GM18867 (cell line): ENCODE measurements around the gene MED27.
"Not testable (repeated sequence)": the region's sequence is repeated elsewhere in the genome, so short reads cannot be mapped to it uniquely, and the experiment has no call there.

Experiments
- ATAC-seq: cut with Tn5 transposase; IDR thresholded peaks from one replicate; pipeline ENCODE4 v1.9.1; 2021; ENCODE audit warnings: mild to moderate bottlenecking, moderate library complexity; ENCODE audit not compliant: unreplicated experiment

MED27 gene

GRCh38 chr9:132020272-132020671, 59.4 kb downstream of the MED27 start:
- no peak for ATAC-seq

- ATAC-seq: no peak
Measured at GRCh38 chr9:132019702-132020101, 60.0 kb downstream of the MED27 start.

- ATAC-seq: no peak
Measured at GRCh38 chr9:132018957-132019405, 60.7 kb downstream of the MED27 start.

GRCh38 chr9:132016456-132016855, 63.2 kb downstream of the MED27 start:
- ATAC-seq: no peak

GRCh38 chr9:132015866-132016265, 63.8 kb downstream of the MED27 start:
- ATAC-seq: no peak

GRCh38 chr9:132014218-132014805, 65.4 kb downstream of the MED27 start:
- no peak for ATAC-seq

GRCh38 chr9:132012704-132013357, 66.8 kb downstream of the MED27 start:
- no peak for ATAC-seq

- no peak for ATAC-seq
Measured at GRCh38 chr9:132011896-132012295, 67.8 kb downstream of the MED27 start.

- ATAC-seq: no peak
Measured at GRCh38 chr9:132011309-132011708, 68.4 kb downstream of the MED27 start.

GRCh38 chr9:132010201-132010600, 69.5 kb downstream of the MED27 start:
- ATAC-seq: not testable (repeated sequence)

- ATAC-seq: no peak
Measured at GRCh38 chr9:132008855-132009812, 70.5 kb downstream of the MED27 start.

GRCh38 chr9:132008184-132008803, 71.4 kb downstream of the MED27 start:
- no peak for ATAC-seq

- ATAC-seq: peak; percentile 7
Measured at GRCh38 chr9:132007371-132008025, 72.2 kb downstream of the MED27 start.

- peak; percentile 83 for ATAC-seq
Measured at GRCh38 chr9:132006677-132007370, 72.8 kb downstream of the MED27 start.

- no peak for ATAC-seq
Measured at GRCh38 chr9:132005899-132006298, 73.8 kb downstream of the MED27 start.

- ATAC-seq: no peak
Measured at GRCh38 chr9:132004323-132004722, 75.3 kb downstream of the MED27 start.

GRCh38 chr9:132003896-132004295, 75.8 kb downstream of the MED27 start:
- ATAC-seq: no peak

GRCh38 chr9:132003319-132003704, 76.4 kb downstream of the MED27 start:
- ATAC-seq: no peak

GRCh38 chr9:132002643-132003318, 76.9 kb downstream of the MED27 start:
- no peak for ATAC-seq
